Measurements from ENCODE around the gene DLGAP1. TPM values are rescaled to one million over a fixed set of nuclear protein-coding genes. Genes with fewer than 3 reads are reported as not detected.

Gene DLGAP1
- total RNA-seq, 1 experiment from 2014 or later, result 0.39 TPM

GRCh38 chr18:3721771-3722648, 733.1 kb downstream of the DLGAP1 start (continued):
- TF ChIP-seq REST (IDR thresholded peaks at IDR 0.05; ENCODE audit: low read depth) (no peak), TCF7L2 (IDR thresholded peaks at IDR 0.05; ENCODE audit: borderline replicate concordance, extremely low read depth, insufficient read depth, insufficient read length) (no peak), SIN3A (IDR thresholded peaks at IDR 0.05; ENCODE audit: low read depth) (no peak)

- Histone ChIP-seq H3K9ac (ENCODE audit: low read length) (no peak overlapping the region), H3K4me1 (ENCODE audit: control insufficient read depth in 1 of 2, insufficient read depth in 2 of 2, low read length in 2 of 2) (peaks cover 3 to 4% of the 10 kb centered on the region in 2 experiments; a peak in 2 of 4 replicates), H3K79me2 (ENCODE audit: insufficient read depth, low read length) (no peaks in the 10 kb centered on the region), H3K36me3 (ENCODE audit: control insufficient read depth in 1 of 2, insufficient read depth in 2 of 2, low read length in 2 of 2) (no peaks in the 10 kb centered on the region), H3K27me3 (ENCODE audit: insufficient read depth, low read length) (no peaks in the 10 kb centered on the region), H3K9me3 (ENCODE audit: control insufficient read depth in 1 of 2, insufficient read depth in 1 of 2, low read depth in 1 of 2, low read length in 2 of 2) (no peaks in the 10 kb centered on the region), H3K9me2 (ENCODE audit: insufficient read depth) (no peaks in the 10 kb centered on the region), H2AFZ (ENCODE audit: low read depth, low read length, poor library complexity, severe bottlenecking) (no peak overlapping the region), H3K27ac (ENCODE audit: low read depth, low read length) (no peak overlapping the region), H3K4me2 (ENCODE audit: low read length) (no peak overlapping the region), H3K4me3 (replicated peaks in 1 of 2; ENCODE audit: low read depth in 1 of 2, low read length in 2 of 2) (no peak overlapping the region), H4K20me1 (ENCODE audit: insufficient read depth) (no peaks in the 10 kb centered on the region)
- POLR2A ChIA-PET, result no interaction called here
- no TSS peak for BruUV-seq (replicated peaks)
- DNase-seq (ENCODE audit: low read depth, low spot score) (no peak), ATAC-seq (no peak)
- RAD21 ChIA-PET (ENCODE audit: low non-redundant PET in 1 of 2, low total read pairs in 2 of 2, uncharacterized antibody in 2 of 2, unreplicated experiment in 2 of 2), result no interaction called here
- no peak for TF ChIP-seq EZH2phosphoT487 (IDR thresholded peaks at IDR 0.05; ENCODE audit: borderline replicate concordance)
- intact Hi-C loops (cut with micrococcal nuclease), result no loop called here
- CTCF ChIA-PET, result interaction anchor here (1.0 to 1.7 kb wide), 2 partner anchors 10 to 149 kb away, joined by 4 read pairs; no protein-coding TSS in a partner anchor
Observed at GRCh38 chr18:3720818-3721545, 734.1 kb downstream of the DLGAP1 start.

All from HCT116 (cell line).